Fibroblast of pulmonary artery (primary cell): ENCODE results near the gene WDFY4.

Experiments used
- DNase-seq: peaks from one replicate; pipeline ENCODE4 v3.0.0-alpha.2; 2010; ENCODE audit warnings: low read depth
- H3K4me3 ChIP-seq: replicated peaks from 2 replicates; pipeline ENCODE4 v1.5.1; 2011; ENCODE audit warnings: low read depth, mild to moderate bottlenecking, control low read depth, low read length, moderate library complexity
- TF ChIP-seq, protein P1 (sequence below): IDR thresholded peaks from 2 replicates; pipeline ENCODE4 v1.5.1; 2011; ENCODE audit warnings: mild to moderate bottlenecking, control low read depth, low read length, inconsistent platforms; ENCODE audit errors: missing control alignments

WDFY4 gene

DNA sequence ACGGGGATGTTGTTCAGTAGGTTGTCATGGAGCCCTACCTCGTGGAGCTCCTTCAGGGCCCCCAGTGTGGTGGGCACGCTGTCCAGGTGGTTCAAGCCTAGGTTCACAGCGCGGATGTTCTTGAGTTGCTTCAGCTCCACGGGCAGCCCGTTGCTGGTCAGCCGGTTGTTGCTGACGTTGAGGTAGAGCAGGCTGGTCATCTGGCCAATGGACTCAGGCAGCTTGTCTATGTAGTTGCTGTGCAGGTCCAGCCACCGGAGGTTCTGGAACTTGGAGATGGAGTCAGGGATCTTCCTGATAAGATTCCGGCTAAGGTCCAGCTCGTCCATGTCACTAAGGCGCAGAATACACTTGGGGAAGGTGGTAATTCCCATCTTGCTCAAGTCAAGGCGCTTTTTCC lies 229.0 kb downstream of the WDFY4 start:
- TF ChIP-seq, protein P1, sequence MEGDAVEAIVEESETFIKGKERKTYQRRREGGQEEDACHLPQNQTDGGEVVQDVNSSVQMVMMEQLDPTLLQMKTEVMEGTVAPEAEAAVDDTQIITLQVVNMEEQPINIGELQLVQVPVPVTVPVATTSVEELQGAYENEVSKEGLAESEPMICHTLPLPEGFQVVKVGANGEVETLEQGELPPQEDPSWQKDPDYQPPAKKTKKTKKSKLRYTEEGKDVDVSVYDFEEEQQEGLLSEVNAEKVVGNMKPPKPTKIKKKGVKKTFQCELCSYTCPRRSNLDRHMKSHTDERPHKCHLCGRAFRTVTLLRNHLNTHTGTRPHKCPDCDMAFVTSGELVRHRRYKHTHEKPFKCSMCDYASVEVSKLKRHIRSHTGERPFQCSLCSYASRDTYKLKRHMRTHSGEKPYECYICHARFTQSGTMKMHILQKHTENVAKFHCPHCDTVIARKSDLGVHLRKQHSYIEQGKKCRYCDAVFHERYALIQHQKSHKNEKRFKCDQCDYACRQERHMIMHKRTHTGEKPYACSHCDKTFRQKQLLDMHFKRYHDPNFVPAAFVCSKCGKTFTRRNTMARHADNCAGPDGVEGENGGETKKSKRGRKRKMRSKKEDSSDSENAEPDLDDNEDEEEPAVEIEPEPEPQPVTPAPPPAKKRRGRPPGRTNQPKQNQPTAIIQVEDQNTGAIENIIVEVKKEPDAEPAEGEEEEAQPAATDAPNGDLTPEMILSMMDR = no peak
- no peak overlapping the region for H3K4me3 ChIP-seq
- DNase-seq = no peak

DNA sequence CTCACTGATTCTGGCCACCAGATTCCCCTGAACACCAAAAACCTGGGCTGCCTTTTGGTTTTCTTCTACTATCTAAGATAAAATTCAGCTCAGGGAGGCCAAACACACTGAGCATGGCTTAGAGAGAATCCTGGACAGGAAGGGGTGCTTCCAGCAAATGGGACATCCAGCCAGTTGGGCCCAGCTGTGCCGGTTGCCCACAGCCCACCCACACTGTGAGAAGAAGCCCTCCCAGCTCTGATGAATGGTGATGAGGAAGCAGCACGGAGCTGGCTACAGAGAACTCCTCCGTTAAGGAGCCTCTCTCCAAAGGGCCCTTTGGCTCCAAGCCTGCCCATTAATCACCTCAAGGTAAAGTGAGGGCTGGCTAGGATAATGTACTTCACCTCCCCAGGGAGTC lies 239.1 kb downstream of the WDFY4 start:
- H3K4me3 ChIP-seq = no peak overlapping the region
- TF ChIP-seq, protein P1 = no peak
- DNase-seq = no peak

- no peak overlapping the region for H3K4me3 ChIP-seq
- TF ChIP-seq, protein P1 = no peak
- no peak for DNase-seq
Observed at GRCh38 chr10:48924988-48925387, 240.3 kb downstream of the WDFY4 start.

GRCh38 chr10:48926255-48926654 lies 241.6 kb downstream of the WDFY4 start:
- TF ChIP-seq, protein P1 = no peak
- no peak for DNase-seq
- H3K4me3 ChIP-seq = no peak overlapping the region

DNA sequence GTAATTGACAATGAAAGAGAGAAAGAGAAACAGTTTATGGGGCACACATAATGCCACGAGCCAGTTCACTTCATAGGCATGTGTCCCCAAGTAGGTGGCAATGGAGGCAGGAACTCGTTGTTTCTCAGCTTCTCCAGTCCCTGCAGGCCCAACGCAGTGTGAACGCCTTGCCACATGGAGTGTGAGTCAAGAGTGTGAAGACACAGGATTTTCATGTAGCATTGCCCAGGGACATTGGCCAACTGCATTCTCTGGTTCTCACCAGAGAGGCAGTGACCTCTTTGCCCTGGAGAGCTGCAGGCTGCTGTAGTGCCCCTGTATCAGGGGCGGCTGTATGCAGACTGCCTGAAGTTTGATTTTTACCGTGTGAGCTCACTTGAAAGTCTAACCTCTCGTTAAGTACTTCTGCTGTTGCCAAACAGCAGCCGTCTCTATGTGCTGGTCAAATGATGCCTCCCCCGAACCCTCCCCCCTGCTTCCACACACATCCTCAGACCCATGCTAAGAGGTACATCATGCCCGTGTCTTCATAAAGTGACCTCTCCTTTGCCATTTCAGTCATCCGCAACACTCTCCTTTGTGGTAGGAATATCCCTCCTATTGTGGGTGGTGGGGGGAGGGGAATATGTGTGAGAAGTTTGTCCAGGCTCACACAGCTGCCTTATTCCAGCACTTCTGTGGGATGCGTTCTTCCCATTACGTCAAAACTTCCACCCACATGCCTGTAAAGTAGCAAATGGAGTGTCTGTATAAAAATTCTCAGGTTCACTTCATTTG lies 242.3 kb downstream of the WDFY4 start:
- no peak overlapping the region for H3K4me3 ChIP-seq
- no peak for DNase-seq
- TF ChIP-seq, protein P1 = no peak

- H3K4me3 ChIP-seq = no peak overlapping the region
- TF ChIP-seq, protein P1 = no peak
- DNase-seq = no peak
Observed at GRCh38 chr10:48929413-48929990, 244.8 kb downstream of the WDFY4 start.
